ENCODE data around the gene CNOT3.

DNA sequence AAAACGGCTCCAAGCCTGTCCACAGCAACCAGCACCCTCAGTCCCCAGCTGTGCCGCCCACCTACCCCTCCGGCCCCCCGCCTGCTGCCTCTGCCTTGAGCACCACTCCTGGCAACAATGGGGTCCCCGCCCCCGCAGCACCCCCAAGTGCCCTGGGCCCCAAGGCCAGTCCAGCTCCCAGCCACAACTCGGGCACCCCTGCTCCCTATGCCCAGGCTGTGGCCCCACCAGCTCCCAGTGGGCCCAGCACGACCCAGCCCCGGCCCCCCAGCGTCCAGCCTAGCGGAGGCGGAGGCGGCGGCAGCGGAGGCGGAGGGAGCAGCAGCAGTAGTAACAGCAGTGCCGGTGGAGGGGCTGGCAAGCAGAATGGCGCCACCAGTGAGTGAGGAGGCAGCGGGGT lies 10.6 kb downstream of the CNOT3 start:
- TF ChIP-seq, protein P1, sequence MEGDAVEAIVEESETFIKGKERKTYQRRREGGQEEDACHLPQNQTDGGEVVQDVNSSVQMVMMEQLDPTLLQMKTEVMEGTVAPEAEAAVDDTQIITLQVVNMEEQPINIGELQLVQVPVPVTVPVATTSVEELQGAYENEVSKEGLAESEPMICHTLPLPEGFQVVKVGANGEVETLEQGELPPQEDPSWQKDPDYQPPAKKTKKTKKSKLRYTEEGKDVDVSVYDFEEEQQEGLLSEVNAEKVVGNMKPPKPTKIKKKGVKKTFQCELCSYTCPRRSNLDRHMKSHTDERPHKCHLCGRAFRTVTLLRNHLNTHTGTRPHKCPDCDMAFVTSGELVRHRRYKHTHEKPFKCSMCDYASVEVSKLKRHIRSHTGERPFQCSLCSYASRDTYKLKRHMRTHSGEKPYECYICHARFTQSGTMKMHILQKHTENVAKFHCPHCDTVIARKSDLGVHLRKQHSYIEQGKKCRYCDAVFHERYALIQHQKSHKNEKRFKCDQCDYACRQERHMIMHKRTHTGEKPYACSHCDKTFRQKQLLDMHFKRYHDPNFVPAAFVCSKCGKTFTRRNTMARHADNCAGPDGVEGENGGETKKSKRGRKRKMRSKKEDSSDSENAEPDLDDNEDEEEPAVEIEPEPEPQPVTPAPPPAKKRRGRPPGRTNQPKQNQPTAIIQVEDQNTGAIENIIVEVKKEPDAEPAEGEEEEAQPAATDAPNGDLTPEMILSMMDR (IDR thresholded peaks at IDR 0.05) = no peak
- no peak for TF ChIP-seq POLR2A (IDR thresholded peaks at IDR 0.05)
